Adrenal gland (tissue), 12 donors: ENCODE measurements around the gene SLC39A12. TPM values are rescaled to one million over a fixed set of nuclear protein-coding genes. Genes with fewer than 3 reads are reported as not detected.
"Not testable (repeated sequence)": the region's sequence is repeated elsewhere in the genome, so short reads cannot be mapped to it uniquely, and the experiment has no call there.

Experiments used
- DNase-seq, 7 donors: peaks; one replicate each; pipeline ENCODE4 v3.0.0-alpha.2; 2019 to 2020
- H3K27ac ChIP-seq, 5 donors: fragments of 200-600 bp; sonication (generic) in 4 of 5; 1 replicate in 3 of 5; 2 replicates in 2 of 5; pipeline versions ENCODE4 v1.5.1 to v1.8.0; 2016 to 2020; ENCODE audit warnings: mild to moderate bottlenecking in 1 of 5
- H3K27me3 ChIP-seq: fragments of 200-600 bp; 2 replicates; pipeline ENCODE4 v1.8.0; 2021
- H3K36me3 ChIP-seq, 2 donors: fragments of 200-600 bp; replicated peaks in 1 of 2; 1 replicate in 1 of 2; 2 replicates in 1 of 2; pipeline versions ENCODE4 v1.5.1 to v1.8.0; 2018 to 2022
- H3K4me1 ChIP-seq, 2 donors: fragments of 200-600 bp; replicated peaks in 1 of 2; 1 replicate in 1 of 2; 2 replicates in 1 of 2; pipeline versions ENCODE4 v1.5.1 to v1.8.0; 2018 to 2021
- H3K4me3 ChIP-seq, 4 donors: fragments of 200-600 bp; sonication (generic) in 3 of 4; one replicate each; pipeline ENCODE4 v1.5.1; 2016 to 2018
- H3K9me3 ChIP-seq, 3 donors: fragments of 200-600 bp; sonication (generic) in 1 of 3; replicated peaks in 1 of 3; 1 replicate in 2 of 3; 2 replicates in 1 of 3; pipeline versions ENCODE4 v1.5.1 to v1.8.0; 2016 to 2021
- CTCF ChIP-seq, 6 experiments: fragments of 450-650 bp in 4 of 6; fragments of 200-600 bp in 2 of 6; sonication (generic) in 1 of 6; IDR thresholded peaks; 1 replicate in 5 of 6; 2 replicates in 1 of 6; pipeline versions ENCODE4 v1.5.1 to v1.8.0; 2016 to 2021; ENCODE audit warnings: antibody characterized with exemption in 6 of 6, mild to moderate bottlenecking in 2 of 6, moderate library complexity in 1 of 6
- POLR2A ChIP-seq, 2 donors: fragments of 450-650 bp; IDR thresholded peaks; one replicate each; pipeline ENCODE4 v1.6.1; 2017; ENCODE audit warnings: antibody characterized with exemption in 2 of 2, mild to moderate bottlenecking in 2 of 2, moderate library complexity in 1 of 2
- WGBS, 4 donors: extraction: QIAGEN DNeasy Blood & Tissue Kit in 2 of 4; methylation state at CpG; one replicate each; pipeline versions ENCODE4 v1.1.5 to v1.1.7; 2013 to 2017; 5-methylcytosine and 5-hydroxymethylcytosine counted together
- intact Hi-C, 2 donors: fragments of 100-400 bp; cut with DNase I; formaldehyde crosslinking; loops; one replicate each; pipeline versions ENCODE4 v1.14.1 to v1.15.0; 2022 to 2023
- polyA plus RNA-seq, 3 donors: library from polyadenylated mRNA; stranded (reverse); fragments of 200-250 nt in 2 of 3; fragments of 350-450 nt in 1 of 3; fragmentation: Illumina TruSeq in 1 of 3; extraction: RNeasy Lipid Tissue Mini Kit (QIAGEN cat#74804) in 1 of 3; gene quantifications; one replicate each; pipeline ENCODE4 v1.2.3, GENCODE V29; 2013 to 2014
- total RNA-seq, 9 donors: library from RNA; depleted of rRNA in 4 of 9; stranded (reverse); fragments of >200 nt in 4 of 9; fragments of 120-200 nt in 1 of 9; fragmentation: NEBNext Ultra II Directional in 1 of 9; extraction: Animal tissue kit (Norgen Biotek cat#: 25700) in 1 of 9; gene quantifications; one replicate each; pipeline versions ENCODE4 v1.1.0 to v1.2.4, GENCODE V29; 2013 to 2023
- donor health status: healthy with polysubstance abuse.
- donor health status: Bipolar disorder and iron deficiency.
- donor health status: DM: yes; HTN: yes; CAD: no.
- donor health status: DM: no; HTN: no; CAD: no.
- donor health status: DM: no; HTN: no; CAD: no.
- donor health status: DM: yes; HTN: yes; CAD: no.

Gene SLC39A12
- total and polyA plus RNA-seq, 12 donors: 0.14 to 0.34 (median 0.23) TPM; not detected in 6

GRCh38 chr10:17923728-17924127 is 28.0 kb upstream of the SLC39A12 start:
- 53 to 78% (median 63%) methylated on average over 2 to 4 of the region's 4 CpGs for WGBS, 4 donors
- no peak overlapping the region for H3K27ac ChIP-seq
- no peaks in the 10 kb centered on the region for H3K9me3 ChIP-seq

GRCh38 chr10:17943033-17943745 is 8.5 kb upstream of the SLC39A12 start:
- H3K27me3 ChIP-seq: no peaks in the 10 kb centered on the region
- no peak overlapping the region for H3K27ac ChIP-seq
- H3K9me3 ChIP-seq: no peaks in the 10 kb centered on the region
- no peak for TF ChIP-seq POLR2A (IDR thresholded peaks at IDR 0.05)
- H3K4me3 ChIP-seq: no peak overlapping the region
- no peaks in the 10 kb centered on the region for H3K36me3 ChIP-seq
- intact Hi-C loops: no loop called here
- 71 to 87% (median 81%) methylated on average over 3 of the region's 3 CpGs for WGBS, 4 donors
- no peaks in the 10 kb centered on the region for H3K4me1 ChIP-seq
- DNase-seq: no peak

More at GRCh38 chr10:17923728-17924127, 28.0 kb upstream of the SLC39A12 start:
- no peaks in the 10 kb centered on the region for H3K4me1 ChIP-seq
- no peak for DNase-seq
- H3K36me3 ChIP-seq: no peaks in the 10 kb centered on the region
- no peaks in the 10 kb centered on the region for H3K27me3 ChIP-seq
- intact Hi-C loops: no loop called here
- no peak overlapping the region for H3K4me3 ChIP-seq
- no peak for TF ChIP-seq POLR2A (IDR thresholded peaks at IDR 0.05)

GRCh38 chr10:17950269-17950668 is 1.4 kb upstream of the SLC39A12 start:
- H3K9me3 ChIP-seq, DNase-seq, H3K36me3 ChIP-seq, intact Hi-C loops, H3K27ac ChIP-seq, H3K4me3 ChIP-seq, H3K27me3 ChIP-seq, H3K4me1 ChIP-seq: not testable (repeated sequence)
- 55 to 68% (median 67%) methylated on average over 7 of the region's 7 CpGs for WGBS, 4 donors

- no peaks in the 10 kb centered on the region for H3K4me1 ChIP-seq
- intact Hi-C loops: no loop called here
- H3K36me3 ChIP-seq: no peaks in the 10 kb centered on the region
- no peak overlapping the region for H3K4me3 ChIP-seq
- no peak overlapping the region for H3K27ac ChIP-seq
- no peak for TF ChIP-seq CTCF (IDR thresholded peaks at IDR 0.05)
- TF ChIP-seq POLR2A (IDR thresholded peaks at IDR 0.05): no peak
- no peaks in the 10 kb centered on the region for H3K9me3 ChIP-seq
- no peaks in the 10 kb centered on the region for H3K27me3 ChIP-seq
- WGBS, 4 donors: 83 to 94% (median 92%) methylated on average over 10 to 22 of the region's 22 CpGs
- no peak for DNase-seq
These were observed 992 bp upstream of the SLC39A12 start for GRCh38 chr10:17950726-17951125.

- 87 to 94% (median 88%) methylated on average over 10 of the region's 10 CpGs for WGBS, 4 donors
- H3K4me3 ChIP-seq, H3K4me1 ChIP-seq, H3K27me3 ChIP-seq, intact Hi-C loops, H3K36me3 ChIP-seq, H3K9me3 ChIP-seq, DNase-seq, H3K27ac ChIP-seq: not testable (repeated sequence)
These were observed 2.7 kb downstream of the SLC39A12 start for GRCh38 chr10:17954372-17954771.

GRCh38 chr10:17954861-17955260 is 3.1 kb downstream of the SLC39A12 start:
- H3K4me1 ChIP-seq: no peaks in the 10 kb centered on the region
- no peaks in the 10 kb centered on the region for H3K9me3 ChIP-seq
- no peak for DNase-seq
- TF ChIP-seq CTCF (IDR thresholded peaks at IDR 0.05) (no peak), POLR2A (IDR thresholded peaks at IDR 0.05) (no peak)
- no peaks in the 10 kb centered on the region for H3K36me3 ChIP-seq
- intact Hi-C loops: no loop called here
- no peaks in the 10 kb centered on the region for H3K27me3 ChIP-seq
- 72 to 92% (median 84%) methylated on average over 2 of the region's 2 CpGs for WGBS, 4 donors
- no peak overlapping the region for H3K27ac ChIP-seq
- H3K4me3 ChIP-seq: no peak overlapping the region
